Ovary (tissue), 9 donors: Measurements from ENCODE around the gene WFDC1. TPM values are rescaled to one million over a fixed set of nuclear protein-coding genes. Genes with fewer than 3 reads are reported as not detected.

Experiments used
- DNase-seq, 5 donors: peaks; one replicate each; pipeline ENCODE4 v3.0.0-alpha.2; 2019 to 2020
- H3K27ac ChIP-seq, 2 donors: fragments of 200-600 bp; one replicate each; pipeline versions ENCODE4 v1.5.1 to v1.8.0; 2019 to 2022
- H3K27me3 ChIP-seq: fragments of 200-600 bp; one replicate; pipeline ENCODE4 v1.8.0; 2022
- H3K36me3 ChIP-seq: fragments of 200-600 bp; sonication (generic); one replicate; pipeline ENCODE4 v1.5.1; 2019
- H3K4me1 ChIP-seq: one replicate; pipeline ENCODE4 v1.8.1; 2013; ENCODE audit warnings: mild to moderate bottlenecking, moderate library complexity; ENCODE audit not compliant: insufficient read depth
- H3K4me3 ChIP-seq: fragments of 200-600 bp; sonication (generic); one replicate; pipeline ENCODE4 v1.5.1; 2017
- H3K9me3 ChIP-seq, 2 donors: fragments of 200-600 bp in 1 of 2; sonication (generic) in 1 of 2; one replicate each; pipeline versions ENCODE4 v1.5.1 to v1.8.1; 2013 to 2019; ENCODE audit warnings: mild to moderate bottlenecking in 1 of 2, moderate library complexity in 1 of 2
- EP300 ChIP-seq: sonication (generic); formaldehyde crosslinking; IDR thresholded peaks from one replicate; pipeline ENCODE4 v1.6.1; 2017; ENCODE audit warnings: antibody characterized with exemption
- POLR2A ChIP-seq: fragments of 450-650 bp; IDR thresholded peaks from one replicate; pipeline ENCODE4 v1.6.1; 2017; ENCODE audit warnings: antibody characterized with exemption, mild to moderate bottlenecking, moderate library complexity
- WGBS, 3 donors: extraction: QIAGEN DNeasy Blood & Tissue Kit in 1 of 3; methylation state at CpG; one replicate each; pipeline versions ENCODE4 v1.1.5 to v1.1.7; 2013 to 2017; 5-methylcytosine and 5-hydroxymethylcytosine counted together
- intact Hi-C, 4 donors: fragments of 100-400 bp; cut with DNase I; formaldehyde crosslinking; loops; one replicate each; pipeline versions ENCODE4 v1.11.0 to v1.15.1; 2022 to 2023
- polyA plus RNA-seq, 2 donors: library from polyadenylated mRNA; stranded (reverse); fragments of 200-250 nt in 1 of 2; fragments of 350-450 nt in 1 of 2; fragmentation: Illumina TruSeq in 1 of 2; extraction: RNeasy Lipid Tissue Mini Kit (QIAGEN cat#74804) in 1 of 2; gene quantifications; one replicate each; pipeline ENCODE4 v1.2.3, GENCODE V29; 2013 to 2014
- total RNA-seq, 7 donors: library from RNA; depleted of rRNA in 2 of 7; stranded (reverse); fragments of >200 nt in 2 of 7; fragmentation: NEBNext Ultra II Directional in 3 of 7; extraction: Animal tissue kit (Norgen Biotek cat#: 25700) in 3 of 7; gene quantifications; one replicate each; pipeline versions ENCODE4 v1.1.0 to v1.2.4, GENCODE V29; 2016 to 2023
- TF ChIP-seq, protein P1 (sequence below), 3 donors: fragments of 450-650 bp in 2 of 3; fragments of 200-600 bp in 1 of 3; IDR thresholded peaks; one replicate each; pipeline versions ENCODE4 v1.5.1 to v1.8.0; 2016 to 2022; ENCODE audit warnings: antibody characterized with exemption in 3 of 3, mild to moderate bottlenecking in 1 of 3
- donor health status: DM: no; HTN: no; CAD: no; lungs with moderate emphysema.
- donor health status: DM: no; HTN: no; CAD: no.
- donor health status: Bipolar disorder and iron deficiency.
- donor health status: DM: yes; HTN: yes; CAD: no.
- donor health status: DM: no; HTN: no; CAD: no.
- donor health status: DM: yes; HTN: yes; CAD: no.

Gene WFDC1
- total and polyA plus RNA-seq, 9 donors: 0.57 to 10.7 (median 2.1) TPM

DNA sequence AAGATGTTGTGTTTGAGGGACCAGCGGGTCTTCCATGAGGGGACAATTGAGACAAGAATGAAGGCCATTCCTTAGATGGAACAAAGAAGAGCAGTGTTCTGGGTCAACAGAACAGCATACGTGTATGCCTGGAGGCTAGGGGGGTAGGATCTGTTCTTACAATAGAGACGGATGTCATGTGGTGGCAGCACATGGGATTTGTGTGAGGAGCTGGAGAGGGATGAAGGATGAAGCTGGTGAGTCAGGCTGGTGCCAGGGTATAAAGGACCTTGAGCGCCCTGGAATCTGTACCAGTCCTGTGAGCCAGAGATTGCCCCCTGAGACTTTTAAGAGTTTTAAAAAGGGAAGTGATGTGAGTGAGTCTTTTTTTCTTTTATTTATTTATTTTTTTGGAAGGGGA lies 22.8 kb upstream of the WFDC1 start:
- Histone ChIP-seq H3K4me1 (no peaks in the 10 kb centered on the region), H3K27ac (no peak overlapping the region), H3K4me3 (no peak overlapping the region), H3K9me3 (no peaks in the 10 kb centered on the region), H3K27me3 (no peaks in the 10 kb centered on the region), H3K36me3 (no peaks in the 10 kb centered on the region)
- DNase-seq: no peak
- WGBS, 3 donors: 81 to 82% (median 81%) methylated on average over 4 of the region's 4 CpGs
- intact Hi-C loops: loop anchor here in 2 of 4 donors (10.0 kb wide), 1 partner anchor 213 kb away; no protein-coding TSS in a partner anchor
- TF ChIP-seq EP300: no peak
- TF ChIP-seq, protein P1, sequence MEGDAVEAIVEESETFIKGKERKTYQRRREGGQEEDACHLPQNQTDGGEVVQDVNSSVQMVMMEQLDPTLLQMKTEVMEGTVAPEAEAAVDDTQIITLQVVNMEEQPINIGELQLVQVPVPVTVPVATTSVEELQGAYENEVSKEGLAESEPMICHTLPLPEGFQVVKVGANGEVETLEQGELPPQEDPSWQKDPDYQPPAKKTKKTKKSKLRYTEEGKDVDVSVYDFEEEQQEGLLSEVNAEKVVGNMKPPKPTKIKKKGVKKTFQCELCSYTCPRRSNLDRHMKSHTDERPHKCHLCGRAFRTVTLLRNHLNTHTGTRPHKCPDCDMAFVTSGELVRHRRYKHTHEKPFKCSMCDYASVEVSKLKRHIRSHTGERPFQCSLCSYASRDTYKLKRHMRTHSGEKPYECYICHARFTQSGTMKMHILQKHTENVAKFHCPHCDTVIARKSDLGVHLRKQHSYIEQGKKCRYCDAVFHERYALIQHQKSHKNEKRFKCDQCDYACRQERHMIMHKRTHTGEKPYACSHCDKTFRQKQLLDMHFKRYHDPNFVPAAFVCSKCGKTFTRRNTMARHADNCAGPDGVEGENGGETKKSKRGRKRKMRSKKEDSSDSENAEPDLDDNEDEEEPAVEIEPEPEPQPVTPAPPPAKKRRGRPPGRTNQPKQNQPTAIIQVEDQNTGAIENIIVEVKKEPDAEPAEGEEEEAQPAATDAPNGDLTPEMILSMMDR (IDR thresholded peaks at IDR 0.05): no peak
- no peak for TF ChIP-seq POLR2A

DNA sequence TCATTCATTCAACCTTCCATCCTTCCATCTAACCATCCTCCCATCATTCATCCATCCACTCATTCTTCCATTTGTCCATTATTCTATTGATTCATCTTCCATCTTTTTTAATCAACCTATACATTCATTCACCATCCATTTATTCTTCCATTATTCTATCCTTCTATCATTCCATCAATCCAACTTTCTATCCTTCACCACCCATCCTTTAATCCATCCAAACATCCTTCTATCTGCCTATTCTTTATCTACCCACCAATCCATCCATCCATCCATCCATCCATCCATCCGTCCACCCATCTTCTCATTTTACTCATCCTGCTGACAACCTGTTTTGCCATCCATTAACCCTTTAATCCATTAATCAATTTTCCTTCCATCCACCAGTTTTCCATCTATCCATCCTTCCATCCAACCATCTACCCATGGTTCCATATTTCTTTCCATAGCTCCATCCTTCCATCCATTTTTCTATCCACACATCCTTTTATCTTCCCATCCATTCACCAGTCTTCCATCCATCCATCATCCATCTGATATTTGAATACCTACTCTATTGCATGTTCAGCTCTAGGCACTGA lies 21.8 kb upstream of the WFDC1 start:
- intact Hi-C loops: loop anchor here in 2 of 4 donors (10.0 kb wide), 1 partner anchor 212 kb away; no protein-coding TSS in a partner anchor
- Histone ChIP-seq H3K27me3 (no peaks in the 10 kb centered on the region), H3K27ac (no peak overlapping the region), H3K9me3 (no peaks in the 10 kb centered on the region), H3K36me3 (no peaks in the 10 kb centered on the region), H3K4me1 (no peaks in the 10 kb centered on the region), H3K4me3 (no peak overlapping the region)
- no peak for TF ChIP-seq POLR2A
- TF ChIP-seq, protein P1 (IDR thresholded peaks at IDR 0.05): no peak
- no peak for TF ChIP-seq EP300
- DNase-seq: no peak
- 37 to 43% (median 41%) methylated on average over 1 of the region's 1 CpG for WGBS, 3 donors

DNA sequence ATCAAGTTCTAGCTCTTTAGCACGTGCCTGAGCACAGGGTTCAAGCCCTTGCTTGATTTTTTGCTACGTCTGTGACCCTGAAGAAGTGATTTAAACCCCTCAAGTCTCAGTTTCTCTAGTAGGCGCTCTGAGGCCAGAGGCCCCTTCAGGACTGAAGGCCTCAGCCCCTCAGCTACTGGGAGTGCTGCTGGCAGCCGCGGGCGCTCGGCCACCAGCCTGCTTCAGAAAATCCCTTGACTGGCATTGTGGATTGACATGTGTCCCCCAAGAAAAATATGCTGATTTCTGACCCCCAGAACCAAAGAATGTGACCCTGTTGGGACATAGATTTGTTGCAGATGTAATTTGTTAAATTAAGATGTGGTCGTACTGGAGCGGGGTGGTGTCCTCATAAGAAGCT lies 20.2 kb upstream of the WFDC1 start:
- WGBS, 3 donors: 95 to 96% (median 96%) methylated on average over 9 of the region's 9 CpGs
- H3K4me3 ChIP-seq: no peak overlapping the region
- DNase-seq: no peak
- H3K4me1 ChIP-seq: no peaks in the 10 kb centered on the region
- H3K27me3 ChIP-seq: no peaks in the 10 kb centered on the region
- no peak overlapping the region for H3K27ac ChIP-seq
- no peaks in the 10 kb centered on the region for H3K36me3 ChIP-seq
- intact Hi-C loops: loop anchor here in 2 of 4 donors (10.0 kb wide), 1 partner anchor 210 kb away; no protein-coding TSS in a partner anchor
- H3K9me3 ChIP-seq: no peaks in the 10 kb centered on the region
- no peak for TF ChIP-seq POLR2A
- TF ChIP-seq, protein P1 (IDR thresholded peaks at IDR 0.05): no peak
- no peak for TF ChIP-seq EP300

DNA sequence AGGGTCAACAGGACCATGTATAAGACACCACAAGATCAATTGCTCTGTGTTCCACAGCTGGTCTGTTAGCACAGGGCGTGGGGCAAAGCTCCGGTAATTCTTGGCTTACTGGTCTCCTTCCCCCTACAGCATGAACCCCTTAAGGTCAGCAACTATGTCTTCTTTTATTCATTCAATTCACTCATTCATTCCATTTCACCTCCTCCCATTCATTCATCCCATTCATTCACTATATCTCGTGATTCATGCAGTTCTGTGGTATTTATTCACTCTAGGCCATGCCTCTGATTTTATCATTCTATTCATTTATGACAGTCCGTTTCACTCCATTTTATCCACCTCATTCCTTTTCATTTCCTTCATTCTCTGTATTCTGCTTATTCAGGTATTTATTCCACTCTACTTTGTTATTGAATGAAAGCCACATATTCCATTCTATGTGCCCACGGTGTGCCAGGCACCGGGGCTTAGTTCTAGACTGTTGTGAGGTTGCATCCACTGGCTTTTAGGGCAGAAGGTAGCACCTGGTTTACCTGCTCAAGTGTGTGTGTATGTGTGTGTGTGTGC lies 19.0 kb upstream of the WFDC1 start:
- TF ChIP-seq, protein P1 (IDR thresholded peaks at IDR 0.05): no peak
- TF ChIP-seq POLR2A (no peak), EP300 (no peak)
- intact Hi-C loops: loop anchor here in 3 of 4 donors (1.0 to 10.0 kb wide), 3 partner anchors 33 to 209 kb away; no protein-coding TSS in a partner anchor
- Histone ChIP-seq H3K27me3 (no peaks in the 10 kb centered on the region), H3K4me1 (no peaks in the 10 kb centered on the region), H3K4me3 (no peak overlapping the region), H3K27ac (no peak overlapping the region), H3K36me3 (no peaks in the 10 kb centered on the region), H3K9me3 (no peaks in the 10 kb centered on the region)
- WGBS, 3 donors: 83 to 86% (median 83%) methylated on average over 6 of the region's 6 CpGs
- no peak for DNase-seq
